TTC549 (cell line): ENCODE data around the gene TOMM70.

Experiments used
- FAIRE-seq: peaks from 2 replicates; lab custom pipeline; 2012; peaks lifted over from hg19 to GRCh38; lab: Jason Lieb, UNC

Gene TOMM70

GRCh38 chr3:100411091-100411982 is 10.4 kb upstream of the TOMM70 start:
- no peak for FAIRE-seq

GRCh38 chr3:100407977-100408532 is 7.2 kb upstream of the TOMM70 start:
- no peak for FAIRE-seq

GRCh38 chr3:100407164-100407563 is 6.3 kb upstream of the TOMM70 start:
- FAIRE-seq = no peak

- FAIRE-seq = no peak
These were observed 3.3 kb upstream of the TOMM70 start for GRCh38 chr3:100404250-100404548.

- FAIRE-seq = no peak
These were observed 2.7 kb upstream of the TOMM70 start for GRCh38 chr3:100403362-100404249.

GRCh38 chr3:100402891-100403290 is 2.0 kb upstream of the TOMM70 start:
- FAIRE-seq = no peak

GRCh38 chr3:100402256-100402655 is 1.4 kb upstream of the TOMM70 start:
- FAIRE-seq = no peak

GRCh38 chr3:100401674-100402041 is 769 bp upstream of the TOMM70 start:
- FAIRE-seq = no peak

- no peak for FAIRE-seq
These were observed 490 bp downstream of the TOMM70 start for GRCh38 chr3:100400419-100400779.

GRCh38 chr3:100399341-100400071 is 1.4 kb downstream of the TOMM70 start:
- FAIRE-seq = no peak

GRCh38 chr3:100396967-100397366 is 3.9 kb downstream of the TOMM70 start:
- FAIRE-seq = no peak

GRCh38 chr3:100395679-100396431 is 5.0 kb downstream of the TOMM70 start:
- FAIRE-seq = no peak

- FAIRE-seq = no peak
These were observed 11.9 kb downstream of the TOMM70 start for GRCh38 chr3:100389025-100389424.

GRCh38 chr3:100386437-100387074 is 14.3 kb downstream of the TOMM70 start:
- no peak for FAIRE-seq

GRCh38 chr3:100384733-100385525 is 16.0 kb downstream of the TOMM70 start:
- no peak for FAIRE-seq

GRCh38 chr3:100376301-100376700 is 24.6 kb downstream of the TOMM70 start:
- FAIRE-seq = no peak

GRCh38 chr3:100374521-100374920 is 26.4 kb downstream of the TOMM70 start:
- no peak for FAIRE-seq

- no peak for FAIRE-seq
These were observed 30.1 kb downstream of the TOMM70 start for GRCh38 chr3:100370756-100371155.

- FAIRE-seq = no peak
These were observed 32.4 kb downstream of the TOMM70 start for GRCh38 chr3:100368441-100368840.

- no peak for FAIRE-seq
These were observed 34.5 kb downstream of the TOMM70 start for GRCh38 chr3:100366424-100366823.
